B cell (primary cell): Measurements from ENCODE around the gene TBCB. TPM values are rescaled to one million over a fixed set of nuclear protein-coding genes. Genes with fewer than 3 reads are reported as not detected.

ENCODE experiments used
- ATAC-seq: fragments of 200-7000 bp; cut with Tn5 transposase; one replicate; pipeline ENCODE4 v1.10.0; 2021; ENCODE audit warnings: low read depth, mild to moderate bottlenecking, moderate number of reproducible peaks, moderate library complexity
- CTCF ChIA-PET: fragments of 350-600 bp; sonication (Branson Sonifier 250); formaldehyde crosslinking; loops from one replicate; lab custom pipeline; 2021; ENCODE audit warnings: antibody characterized with exemption, inconsistent platforms; lab: Charles Lee
- POLR2A ChIA-PET: fragments of 350-600 bp; sonication (Branson Sonifier 250); formaldehyde crosslinking; loops from one replicate; lab custom pipeline; 2021; ENCODE audit warnings: antibody characterized with exemption; lab: Charles Lee
- DNase-seq: peaks from one replicate; pipeline ENCODE4 v3.0.0; 2013
- H2AFZ ChIP-seq: 2 replicates; pipeline ENCODE4 v1.6.1; 2012; ENCODE audit warnings: mild to moderate bottlenecking, low read depth, low read length; ENCODE audit not compliant: insufficient read depth, poor library complexity, severe bottlenecking
- H3K27ac ChIP-seq, 2 donors: 1 replicate in 1 of 2; 2 replicates in 1 of 2; pipeline ENCODE4 v1.5.1; 2012 to 2013; ENCODE audit warnings: low read length in 2 of 2, mild to moderate bottlenecking in 2 of 2, moderate library complexity in 1 of 2
- H3K27me3 ChIP-seq, 4 experiments: fragments of 200-600 bp in 1 of 4; sonication (generic) in 1 of 4; replicated peaks in 1 of 4; 1 replicate in 2 of 4; 2 replicates in 2 of 4; pipeline versions ENCODE4 v1.6.1 to v1.7.0; 2013 to 2016; ENCODE audit warnings: low read length in 3 of 4, mild to moderate bottlenecking in 2 of 4, mixed read lengths in 1 of 4, moderate library complexity in 1 of 4; ENCODE audit not compliant: insufficient read depth in 4 of 4, control insufficient read depth in 3 of 4; ENCODE audit errors: control extremely low read depth in 1 of 4
- H3K36me3 ChIP-seq, 2 experiments: replicated peaks in 1 of 2; 1 replicate in 1 of 2; 2 replicates in 1 of 2; pipeline versions ENCODE4 v1.6.1 to v1.7.1; 2013; ENCODE audit warnings: low read length in 1 of 2; ENCODE audit not compliant: insufficient read depth in 2 of 2, control insufficient read depth in 1 of 2; ENCODE audit errors: control extremely low read depth in 1 of 2, extremely low read depth in 1 of 2
- H3K4me1 ChIP-seq, 2 donors: fragments of 200-600 bp in 1 of 2; sonication (generic) in 1 of 2; 1 replicate in 1 of 2; 2 replicates in 1 of 2; pipeline versions ENCODE4 v1.5.1 to v1.6.1; 2013 to 2017; ENCODE audit warnings: low read length in 2 of 2; ENCODE audit not compliant: control insufficient read depth in 2 of 2, insufficient read depth in 2 of 2
- H3K4me2 ChIP-seq: replicated peaks from 2 replicates; pipeline ENCODE3; 2012; ENCODE audit warnings: mild to moderate bottlenecking, low read depth, low read length; ENCODE audit not compliant: poor library complexity, severe bottlenecking
- H3K4me3 ChIP-seq, 5 experiments: fragments of 200-600 bp in 1 of 5; sonication (generic) in 1 of 5; 1 replicate in 3 of 5; 2 replicates in 2 of 5; pipeline versions ENCODE4 v1.5.1 to v1.7.0; 2011 to 2016; ENCODE audit warnings: low read length in 4 of 5, mild to moderate bottlenecking in 4 of 5, low read depth in 2 of 5, control low read depth in 1 of 5, moderate library complexity in 1 of 5; ENCODE audit not compliant: insufficient read depth in 1 of 5; ENCODE audit errors: control extremely low read depth in 1 of 5, extremely low read depth in 1 of 5
- H3K79me2 ChIP-seq: fragments of 200-600 bp; sonication (generic); one replicate; pipeline ENCODE4 v1.6.0; 2016; ENCODE audit warnings: low read length; ENCODE audit not compliant: control insufficient read depth, insufficient read depth
- H3K9ac ChIP-seq: fragments of 200-600 bp; sonication (generic); 2 replicates; pipeline ENCODE4 v1.6.1; 2017; ENCODE audit warnings: mild to moderate bottlenecking, low read length, moderate library complexity
- H3K9me3 ChIP-seq, 3 donors: one replicate each; pipeline versions ENCODE4 v1.6.1 to v1.7.1; 2013; ENCODE audit warnings: low read length in 2 of 3; ENCODE audit not compliant: control insufficient read depth in 2 of 3, insufficient read depth in 1 of 3; ENCODE audit errors: control extremely low read depth in 1 of 3
- H4K20me1 ChIP-seq: 2 replicates; pipeline ENCODE4 v1.6.0; 2012; ENCODE audit warnings: mild to moderate bottlenecking, low read length; ENCODE audit not compliant: insufficient read depth, control insufficient read depth, poor library complexity, severe bottlenecking
- H3K27ac Mint-ChIP-seq: one replicate; pipeline ENCODE4 v1.8.0; 2021; ENCODE audit warnings: mixed read lengths
- H3K27me3 Mint-ChIP-seq: one replicate; pipeline ENCODE4 v1.8.0; 2021; ENCODE audit warnings: mixed read lengths
- H3K4me1 Mint-ChIP-seq: one replicate; pipeline ENCODE4 v1.8.0; 2021; ENCODE audit warnings: mixed read lengths
- H3K4me3 Mint-ChIP-seq: one replicate; pipeline ENCODE4 v1.8.0; 2021; ENCODE audit warnings: mixed read lengths
- H3K9me3 Mint-ChIP-seq: one replicate; pipeline ENCODE4 v1.8.0; 2022; ENCODE audit warnings: mixed read lengths; ENCODE audit not compliant: insufficient read depth
- CTCF ChIP-seq: fragments of 200-600 bp; IDR thresholded peaks from one replicate; pipeline ENCODE4 v1.8.0; 2022; ENCODE audit warnings: antibody characterized with exemption, mild to moderate bottlenecking
- EZH2 ChIP-seq: IDR thresholded peaks from 2 replicates; pipeline ENCODE4 v1.6.1; 2012; ENCODE audit warnings: borderline replicate concordance, low read depth, mild to moderate bottlenecking, moderate library complexity, low read length; ENCODE audit not compliant: insufficient read depth, poor library complexity, severe bottlenecking
- WGBS: methylation state at CpG from one replicate; pipeline ENCODE4 v1.1.5; 2013; ENCODE audit warnings: missing lambda C conversion rate; ENCODE audit not compliant: insufficient coverage; 5-methylcytosine and 5-hydroxymethylcytosine counted together
- intact Hi-C: fragments of 100-400 bp; cut with micrococcal nuclease; formaldehyde crosslinking; loops from one replicate; pipeline ENCODE4 v1.10.0; 2022
- polyA plus RNA-seq: library from polyadenylated mRNA; depleted of rRNA; stranded (reverse); fragments of >200 nt; gene quantifications from 2 replicates; pipeline ENCODE4 v1.2.3, GENCODE V29; 2012
- total RNA-seq, 2 donors: library from RNA; stranded (reverse); fragments of 120-200 nt in 1 of 2; gene quantifications; 1 replicate in 1 of 2; 2 replicates in 1 of 2; pipeline versions ENCODE4 v1.2.3 to v1.2.4, GENCODE V29; 2013 to 2022

The TBCB gene
- total and polyA plus RNA-seq, 2 donors (not counting 1 experiment from before 2014, with no cell fraction given): 148 to 187 TPM

- Histone ChIP-seq H3K9ac (no peak overlapping the region), H3K4me1 (no peaks in the 10 kb centered on the region), H4K20me1 (no peaks in the 10 kb centered on the region), H3K4me3 (no peak overlapping the region), H3K4me2 (no peak overlapping the region), H2AFZ (no peak overlapping the region), H3K27me3 (no peaks in the 10 kb centered on the region), H3K36me3 (no peaks in the 10 kb centered on the region), H3K9me3 (no peaks in the 10 kb centered on the region), H3K27ac (no peak overlapping the region), H3K79me2 (no peaks in the 10 kb centered on the region)
- ATAC-seq: no peak
- TF ChIP-seq CTCF (no peak), EZH2 (no peak)
- intact Hi-C loops: no loop called here
- no peak overlapping the region for H3K27ac Mint-ChIP-seq
- ChIA-PET CTCF (no interaction called here), POLR2A (no interaction called here)
- WGBS: 97% methylated on average over 7 of the region's 7 CpGs
- H3K9me3 Mint-ChIP-seq: no peaks in the 10 kb centered on the region
- no peak for DNase-seq
- H3K4me1 Mint-ChIP-seq: no peaks in the 10 kb centered on the region
- no peaks in the 10 kb centered on the region for H3K27me3 Mint-ChIP-seq
- H3K4me3 Mint-ChIP-seq: no peak overlapping the region
These were observed 22.7 kb upstream of the TBCB start for GRCh38 chr19:36092566-36092965.

- Histone ChIP-seq H3K79me2 (no peaks in the 10 kb centered on the region), H3K4me1 (no peaks in the 10 kb centered on the region), H3K27ac (no peak overlapping the region), H3K9ac (no peak overlapping the region), H3K9me3 (no peaks in the 10 kb centered on the region), H2AFZ (no peak overlapping the region), H3K4me3 (no peak overlapping the region), H3K27me3 (no peaks in the 10 kb centered on the region), H4K20me1 (no peaks in the 10 kb centered on the region), H3K36me3 (no peaks in the 10 kb centered on the region), H3K4me2 (no peak overlapping the region)
- no peak overlapping the region for H3K27ac Mint-ChIP-seq
- 83% methylated on average over 1 of the region's 5 CpGs for WGBS
- H3K4me1 Mint-ChIP-seq: no peaks in the 10 kb centered on the region
- ATAC-seq: no peak
- intact Hi-C loops: no loop called here
- DNase-seq: no peak
- no peak overlapping the region for H3K4me3 Mint-ChIP-seq
- TF ChIP-seq CTCF: no peak
- no peak for TF ChIP-seq EZH2
- H3K27me3 Mint-ChIP-seq: no peaks in the 10 kb centered on the region
- ChIA-PET CTCF (no interaction called here), POLR2A (no interaction called here)
- no peaks in the 10 kb centered on the region for H3K9me3 Mint-ChIP-seq
These were observed 22.1 kb upstream of the TBCB start for GRCh38 chr19:36093146-36093662.
